GM10248 (cell line): ENCODE data around the gene SDK1.

Source experiments
- CTCF ChIA-PET: fragments of 300-600 bp; sonication (Branson Sonifier 250); formaldehyde crosslinking; extraction: SDS; loops from one replicate; lab custom pipeline; 2021; ENCODE audit warnings: antibody characterized with exemption; lab: Yijun Ruan, JAX
- POLR2A ChIA-PET: fragments of 350-650 bp; sonication (Branson Sonifier 250); formaldehyde crosslinking; extraction: SDS; loops from one replicate; lab custom pipeline; 2020; ENCODE audit warnings: antibody characterized with exemption; lab: Yijun Ruan, JAX
- DNase-seq: peaks from one replicate; pipeline ENCODE4 v3.0.0; 2012; ENCODE audit errors: extremely low spot score
- TF ChIP-seq, protein P1 (sequence below): IDR thresholded peaks from 2 replicates; pipeline ENCODE4 v1.5.1; 2012; ENCODE audit warnings: mild to moderate bottlenecking, low read depth; ENCODE audit errors: extremely low read depth, missing control alignments, control extremely low read depth

Gene SDK1

DNA sequence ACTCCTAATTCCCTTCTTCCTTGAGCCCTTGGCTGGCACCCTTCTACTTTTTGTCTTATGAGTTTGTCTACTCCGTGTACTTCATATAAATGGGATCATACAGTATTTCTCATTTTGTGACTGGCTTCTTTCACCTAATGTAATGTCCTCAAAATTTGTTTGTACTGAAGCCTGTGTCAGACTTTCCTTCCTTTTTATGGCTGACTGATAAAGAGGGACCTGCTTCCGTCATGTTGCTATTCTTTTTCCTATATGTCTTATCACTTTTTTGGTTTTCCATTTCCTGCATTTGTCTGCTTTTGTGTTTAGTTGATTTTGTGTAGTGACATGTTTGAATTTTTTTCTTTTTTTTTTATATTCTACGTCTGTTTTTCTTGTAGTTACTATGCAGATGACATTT is 470.9 kb downstream of the SDK1 start:
- ChIA-PET CTCF (no interaction called here), POLR2A (no interaction called here)
- DNase-seq: no peak
- TF ChIP-seq, protein P1, sequence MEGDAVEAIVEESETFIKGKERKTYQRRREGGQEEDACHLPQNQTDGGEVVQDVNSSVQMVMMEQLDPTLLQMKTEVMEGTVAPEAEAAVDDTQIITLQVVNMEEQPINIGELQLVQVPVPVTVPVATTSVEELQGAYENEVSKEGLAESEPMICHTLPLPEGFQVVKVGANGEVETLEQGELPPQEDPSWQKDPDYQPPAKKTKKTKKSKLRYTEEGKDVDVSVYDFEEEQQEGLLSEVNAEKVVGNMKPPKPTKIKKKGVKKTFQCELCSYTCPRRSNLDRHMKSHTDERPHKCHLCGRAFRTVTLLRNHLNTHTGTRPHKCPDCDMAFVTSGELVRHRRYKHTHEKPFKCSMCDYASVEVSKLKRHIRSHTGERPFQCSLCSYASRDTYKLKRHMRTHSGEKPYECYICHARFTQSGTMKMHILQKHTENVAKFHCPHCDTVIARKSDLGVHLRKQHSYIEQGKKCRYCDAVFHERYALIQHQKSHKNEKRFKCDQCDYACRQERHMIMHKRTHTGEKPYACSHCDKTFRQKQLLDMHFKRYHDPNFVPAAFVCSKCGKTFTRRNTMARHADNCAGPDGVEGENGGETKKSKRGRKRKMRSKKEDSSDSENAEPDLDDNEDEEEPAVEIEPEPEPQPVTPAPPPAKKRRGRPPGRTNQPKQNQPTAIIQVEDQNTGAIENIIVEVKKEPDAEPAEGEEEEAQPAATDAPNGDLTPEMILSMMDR: no peak

DNA sequence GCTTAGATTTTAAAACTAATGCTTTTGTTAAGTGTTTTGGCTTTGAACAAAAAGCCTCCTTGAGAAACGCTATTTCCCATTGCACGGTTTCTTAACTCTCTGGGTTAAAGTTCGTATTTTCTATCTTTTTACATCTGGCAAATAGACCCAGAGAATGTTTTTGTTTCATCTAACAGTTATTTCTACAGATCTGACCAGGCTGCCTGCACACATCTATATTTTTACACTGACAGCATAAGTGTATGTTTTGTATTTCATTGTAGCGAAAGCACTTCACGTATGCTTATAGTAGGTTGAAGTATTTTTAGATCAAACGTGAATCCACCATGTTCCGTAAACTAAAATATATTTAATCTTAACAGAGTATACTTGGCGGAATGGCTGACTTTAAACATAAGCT is 477.3 kb downstream of the SDK1 start:
- TF ChIP-seq, protein P1: no peak
- no peak for DNase-seq
- POLR2A ChIA-PET: no interaction called here
- CTCF ChIA-PET: no interaction called here

DNA sequence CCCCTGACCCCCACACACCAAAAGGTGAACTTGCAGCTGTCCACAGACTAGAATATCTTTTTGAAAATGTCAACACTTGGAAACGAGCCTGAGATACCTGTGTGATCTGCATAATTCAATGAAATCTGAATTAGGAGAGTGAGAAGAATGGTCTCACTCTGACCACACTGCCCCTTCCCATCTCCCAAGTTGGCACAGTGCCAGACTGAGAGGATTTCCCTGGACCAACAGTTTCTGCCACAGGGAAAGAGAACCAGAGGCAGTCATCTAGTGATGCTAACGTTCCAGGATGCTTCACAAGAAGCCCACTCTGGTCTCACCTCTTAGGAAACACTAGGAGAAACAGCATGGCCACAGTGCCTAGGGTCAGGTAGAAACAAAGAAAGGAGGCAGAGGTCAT is 479.0 kb downstream of the SDK1 start:
- ChIA-PET CTCF (no interaction called here), POLR2A (no interaction called here)
- TF ChIP-seq, protein P1: no peak
- DNase-seq: no peak

DNA sequence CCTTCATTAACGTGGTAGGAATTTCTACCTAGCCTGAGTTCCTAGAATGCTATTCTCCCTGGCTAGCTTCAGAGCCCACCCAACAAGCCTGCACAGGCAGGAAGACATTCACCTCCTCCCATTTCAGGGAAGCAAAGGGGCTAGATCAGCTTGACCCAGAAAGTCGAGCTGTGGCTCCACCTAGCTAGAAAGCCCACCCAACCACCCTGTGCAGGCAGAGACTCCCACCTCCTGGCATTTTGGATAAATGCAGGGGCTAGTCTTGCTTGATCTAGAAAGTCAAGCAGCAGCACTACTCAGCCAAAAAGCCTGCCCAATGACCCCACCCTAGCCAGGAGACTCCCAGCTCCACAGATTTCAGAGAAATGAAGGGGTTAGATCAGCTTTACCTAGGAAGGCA is 479.5 kb downstream of the SDK1 start:
- no peak for DNase-seq
- CTCF ChIA-PET: no interaction called here
- TF ChIP-seq, protein P1: no peak
- POLR2A ChIA-PET: no interaction called here

DNA sequence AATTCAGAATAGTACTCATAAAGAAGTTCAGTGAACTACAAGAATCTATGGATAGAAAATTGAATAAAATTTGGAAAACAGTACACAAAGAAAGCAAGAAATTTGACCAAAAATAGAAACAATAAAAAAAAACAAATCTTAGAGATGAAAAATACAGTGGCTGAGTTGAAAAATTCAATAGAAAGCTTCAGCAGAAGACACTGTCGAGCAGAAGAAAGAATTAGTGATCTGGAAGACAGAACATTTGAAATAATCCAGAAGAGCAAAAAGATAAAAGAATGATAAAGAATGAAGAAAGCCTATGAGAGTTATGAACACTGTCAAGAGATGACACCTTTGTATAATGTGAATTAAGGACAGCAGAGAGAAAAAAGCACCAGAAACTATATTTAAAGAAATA is 480.6 kb downstream of the SDK1 start:
- CTCF ChIA-PET: no interaction called here
- no peak for DNase-seq
- POLR2A ChIA-PET: no interaction called here
- TF ChIP-seq, protein P1: no peak

DNA sequence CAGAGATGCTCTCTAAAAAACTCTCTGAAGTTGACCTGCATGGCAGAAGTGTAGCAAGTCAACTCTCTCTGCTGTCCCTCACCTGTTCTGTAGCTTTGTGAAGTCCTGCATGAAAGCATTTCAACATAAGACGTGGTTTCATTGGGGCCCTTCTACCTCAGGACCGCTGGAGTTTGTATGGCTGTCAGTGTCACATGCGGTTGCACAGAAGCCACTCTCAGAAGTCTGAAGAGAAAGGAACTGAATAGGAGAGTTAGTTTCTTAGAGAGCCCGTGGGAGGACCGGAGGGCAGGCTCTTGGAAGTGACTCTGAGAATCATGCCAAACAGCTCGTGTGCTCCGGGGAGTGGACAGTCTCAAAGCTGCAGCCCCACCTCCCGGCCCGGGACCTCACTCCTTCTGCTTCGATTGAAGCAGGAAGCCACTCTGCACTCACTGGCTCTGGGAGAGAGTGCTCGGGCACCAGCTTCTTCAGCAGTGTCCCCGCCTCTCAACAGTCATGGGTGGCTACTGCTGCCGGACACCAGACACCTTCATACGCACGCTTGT is 486.7 kb downstream of the SDK1 start:
- POLR2A ChIA-PET: no interaction called here
- no peak for DNase-seq
- TF ChIP-seq, protein P1: no peak
- CTCF ChIA-PET: no interaction called here
